Endothelial cell of umbilical vein (primary cell): Measurements from ENCODE around the gene CTXND1.

Experiments used
- CTCF ChIP-seq, 2 donors: IDR thresholded peaks; 1 replicate in 1 of 2; 2 replicates in 1 of 2; pipeline ENCODE4 v1.5.1; 2011; ENCODE audit warnings: low read length in 2 of 2, mild to moderate bottlenecking in 2 of 2, moderate library complexity in 2 of 2, control low read depth in 1 of 2, inconsistent platforms in 1 of 2, low read depth in 1 of 2; ENCODE audit not compliant: insufficient read depth in 1 of 2; ENCODE audit errors: extremely low read depth in 1 of 2
- EZH2 ChIP-seq: IDR thresholded peaks from 2 replicates; pipeline ENCODE4 v1.6.1; 2012; ENCODE audit warnings: borderline replicate concordance, low read depth, mild to moderate bottlenecking, moderate library complexity, low read length, inconsistent platforms; ENCODE audit not compliant: severe bottlenecking
- GATA2 ChIP-seq: IDR thresholded peaks from 2 replicates; pipeline ENCODE4 v1.7.0; 2011; ENCODE audit warnings: low read depth, mild to moderate bottlenecking, moderate library complexity, mixed read lengths, low read length; ENCODE audit not compliant: insufficient read length, insufficient read depth
- POLR2A ChIP-seq: IDR thresholded peaks from 2 replicates; pipeline ENCODE4 v1.6.1; 2012; ENCODE audit warnings: low read depth, mild to moderate bottlenecking, control low read depth, low read length
- POLR2AphosphoS5 ChIP-seq: IDR thresholded peaks from 2 replicates; pipeline ENCODE4 v1.6.1; 2012; ENCODE audit warnings: low read depth, mild to moderate bottlenecking, control low read depth, low read length, moderate library complexity; ENCODE audit not compliant: insufficient read depth

GRCh38 chr15:80153900-80154299, 98.1 kb downstream of the CTXND1 start:
- no peak for TF ChIP-seq EZH2
- TF ChIP-seq CTCF (IDR thresholded peaks at IDR 0.05; ENCODE audit: extremely low read depth in 1 of 2, insufficient read depth in 1 of 2, low read depth in 1 of 2, low read length in 2 of 2): no peak
- no peak for TF ChIP-seq POLR2AphosphoS5
- no peak for TF ChIP-seq GATA2
- TF ChIP-seq POLR2A: no peak
